Measurements from ENCODE around the gene PIAS4.

- TF ChIP-seq CTCF (IDR thresholded peaks at IDR 0.05; ENCODE audit: low read depth, low read length, poor library complexity, severe bottlenecking): no peak
- TF ChIP-seq EZH2phosphoT487 (IDR thresholded peaks at IDR 0.05; ENCODE audit: borderline replicate concordance, low read length): no peak
Observed at GRCh38 chr19:4064496-4065260, 57.1 kb downstream of the PIAS4 start.
